Transverse colon (tissue), 4 donors: Measurements from ENCODE around the gene ERGIC3. TPM values are rescaled to one million over a fixed set of nuclear protein-coding genes. Genes with fewer than 3 reads are reported as not detected.
"Not testable (repeated sequence)": the region's sequence is repeated elsewhere in the genome, so short reads cannot be mapped to it uniquely, and the experiment has no call there.

Experiments used
- DNase-seq: peaks from one replicate; pipeline ENCODE4 v3.0.0-alpha.2; 2019
- H3K27ac ChIP-seq, 4 donors: fragments of 200-600 bp; sonication (generic); 2 replicates each; pipeline ENCODE4 v1.5.1; 2016 to 2018; ENCODE audit warnings: inconsistent platforms in 4 of 4
- H3K27me3 ChIP-seq: fragments of 200-600 bp; sonication (generic); 2 replicates; pipeline ENCODE4 v1.5.1; 2017; ENCODE audit warnings: inconsistent platforms
- H3K36me3 ChIP-seq, 4 donors: fragments of 200-600 bp; sonication (generic); 2 replicates each; pipeline ENCODE4 v1.5.1; 2017 to 2019; ENCODE audit warnings: inconsistent platforms in 4 of 4
- H3K4me1 ChIP-seq, 4 donors: fragments of 200-600 bp; sonication (generic); 2 replicates each; pipeline ENCODE4 v1.5.1; 2017 to 2020; ENCODE audit warnings: inconsistent platforms in 4 of 4
- H3K4me3 ChIP-seq, 4 donors: fragments of 200-600 bp; sonication (generic); 1 replicate in 1 of 4; 2 replicates in 3 of 4; pipeline versions ENCODE4 v1.5.1 to v1.6.1; 2017 to 2019; ENCODE audit warnings: inconsistent platforms in 4 of 4
- H3K9me3 ChIP-seq, 2 donors: fragments of 200-600 bp; sonication (generic); 2 replicates each; pipeline ENCODE4 v1.5.1; 2017 to 2019; ENCODE audit warnings: inconsistent platforms in 2 of 2
- EP300 ChIP-seq: sonication (generic); formaldehyde crosslinking; IDR thresholded peaks from one replicate; pipeline ENCODE4 v1.6.1; 2017; ENCODE audit warnings: antibody characterized with exemption, low read depth
- POLR2A ChIP-seq: fragments of 450-650 bp; IDR thresholded peaks from one replicate; pipeline ENCODE4 v1.6.1; 2016; ENCODE audit warnings: antibody characterized with exemption, mild to moderate bottlenecking, moderate library complexity
- POLR2AphosphoS5 ChIP-seq, 3 donors: sonication (generic); formaldehyde crosslinking; IDR thresholded peaks; one replicate each; pipeline ENCODE4 v1.6.1; 2016; ENCODE audit warnings: antibody characterized with exemption in 3 of 3
- WGBS, 2 donors: methylation state at CpG; one replicate each; pipeline ENCODE4 v1.1.5; 2018; ENCODE audit warnings: low coverage in 1 of 2; 5-methylcytosine and 5-hydroxymethylcytosine counted together
- in situ Hi-C, 4 donors: fragments of 200-750 bp; cut with MboI; loops; one replicate each; pipeline versions ENCODE4 v1.15.0 to v1.15.1; 2017; ENCODE audit warnings: low sequenced_read_pairs in 3 of 4, low pct_ligation_motif_present in 1 of 4, low pct_unique_long_range_greater_than_20kb in 1 of 4
- intact Hi-C: fragments of 100-400 bp; cut with DNase I; formaldehyde crosslinking; loops from one replicate; pipeline ENCODE4 v1.15.1; 2023; ENCODE audit warnings: low total_unique reads
- total RNA-seq, 4 donors: library from RNA; depleted of rRNA; stranded (reverse); fragments of >200 nt; gene quantifications; one replicate each; pipeline ENCODE4 v1.1.0, GENCODE V29; 2016
- TF ChIP-seq, protein P1 (sequence below), 5 experiments: fragments of 200-600 bp in 3 of 5; fragments of 450-650 bp in 2 of 5; sonication (generic) in 3 of 5; IDR thresholded peaks; 1 replicate in 2 of 5; 2 replicates in 3 of 5; pipeline ENCODE4 v1.5.1; 2016 to 2017; ENCODE audit warnings: antibody characterized with exemption in 5 of 5, inconsistent platforms in 3 of 5, mild to moderate bottlenecking in 2 of 5, moderate library complexity in 1 of 5

Gene ERGIC3
- total RNA-seq, 4 donors from 2014 or later, result 115 to 398 (median 237) TPM

DNA sequence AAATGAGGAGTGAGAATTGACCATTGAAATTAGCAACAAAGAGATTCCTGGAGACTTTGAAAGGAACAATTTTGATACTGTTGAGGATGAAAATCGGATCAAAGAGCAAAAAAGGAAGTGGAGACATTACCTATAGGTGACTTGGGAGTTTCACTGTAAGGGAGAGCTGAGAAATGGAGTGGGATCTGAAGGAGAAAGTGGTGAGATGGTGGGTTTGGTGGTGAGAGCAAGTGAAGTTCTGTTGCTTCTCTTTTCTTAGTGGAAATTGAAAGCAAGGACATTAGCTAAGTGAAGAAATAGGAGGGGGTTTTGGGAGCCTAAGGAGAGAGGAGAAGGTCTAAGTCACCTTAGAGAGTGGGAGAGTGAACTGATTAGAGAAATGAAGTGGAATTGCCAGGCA lies 4.2 kb downstream of the ERGIC3 start:
- WGBS, 2 donors, result 72 to 78% methylated on average over 1 of the region's 1 CpG
- in situ Hi-C loops, result no loop called here
- peaks cover 0 to 14% (median 8%) of the 10 kb centered on the region in 4 donors for H3K4me1 ChIP-seq
- no peaks in the 10 kb centered on the region for H3K27me3 ChIP-seq
- intact Hi-C loops, result no loop called here
- H3K9me3 ChIP-seq, result no peaks in the 10 kb centered on the region
- H3K4me3 ChIP-seq, result no peak overlapping the region
- DNase-seq, result no peak
- no peak overlapping the region for H3K27ac ChIP-seq
- no peak for TF ChIP-seq EP300
- no peak for TF ChIP-seq POLR2AphosphoS5 (IDR thresholded peaks at IDR 0.05)
- TF ChIP-seq, protein P1, sequence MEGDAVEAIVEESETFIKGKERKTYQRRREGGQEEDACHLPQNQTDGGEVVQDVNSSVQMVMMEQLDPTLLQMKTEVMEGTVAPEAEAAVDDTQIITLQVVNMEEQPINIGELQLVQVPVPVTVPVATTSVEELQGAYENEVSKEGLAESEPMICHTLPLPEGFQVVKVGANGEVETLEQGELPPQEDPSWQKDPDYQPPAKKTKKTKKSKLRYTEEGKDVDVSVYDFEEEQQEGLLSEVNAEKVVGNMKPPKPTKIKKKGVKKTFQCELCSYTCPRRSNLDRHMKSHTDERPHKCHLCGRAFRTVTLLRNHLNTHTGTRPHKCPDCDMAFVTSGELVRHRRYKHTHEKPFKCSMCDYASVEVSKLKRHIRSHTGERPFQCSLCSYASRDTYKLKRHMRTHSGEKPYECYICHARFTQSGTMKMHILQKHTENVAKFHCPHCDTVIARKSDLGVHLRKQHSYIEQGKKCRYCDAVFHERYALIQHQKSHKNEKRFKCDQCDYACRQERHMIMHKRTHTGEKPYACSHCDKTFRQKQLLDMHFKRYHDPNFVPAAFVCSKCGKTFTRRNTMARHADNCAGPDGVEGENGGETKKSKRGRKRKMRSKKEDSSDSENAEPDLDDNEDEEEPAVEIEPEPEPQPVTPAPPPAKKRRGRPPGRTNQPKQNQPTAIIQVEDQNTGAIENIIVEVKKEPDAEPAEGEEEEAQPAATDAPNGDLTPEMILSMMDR (IDR thresholded peaks at IDR 0.05), result no peak
- TF ChIP-seq POLR2A, result no peak
- peaks cover 0 to 32% (median 14%) of the 10 kb centered on the region in 4 donors for H3K36me3 ChIP-seq

DNA sequence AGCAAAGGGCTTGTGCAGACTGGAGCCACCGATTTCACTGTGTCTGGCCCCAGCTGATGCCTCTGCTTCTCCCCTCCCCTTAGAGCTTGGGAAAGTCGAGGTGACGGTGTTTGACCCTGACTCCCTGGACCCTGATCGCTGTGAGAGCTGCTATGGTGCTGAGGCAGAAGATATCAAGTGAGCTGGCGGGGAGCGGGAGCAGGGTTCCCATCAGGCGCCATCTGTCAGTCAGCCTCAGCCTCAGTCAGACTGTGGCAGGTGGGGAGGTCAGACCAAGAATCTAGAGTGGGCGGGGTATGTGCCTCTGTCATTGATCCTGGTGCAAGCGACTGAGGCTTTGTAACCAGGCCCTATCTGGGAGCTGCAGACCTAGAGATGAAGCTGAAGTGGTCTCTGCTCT lies 5.5 kb downstream of the ERGIC3 start:
- peaks cover 0 to 35% (median 14%) of the 10 kb centered on the region in 4 donors for H3K36me3 ChIP-seq
- in situ Hi-C loops (no loop called here), intact Hi-C loops (no loop called here)
- no peak overlapping the region for H3K27ac ChIP-seq
- H3K4me1 ChIP-seq, result peaks cover 0 to 7% (median 4%) of the 10 kb centered on the region in 4 donors
- DNase-seq, result no peak
- no peaks in the 10 kb centered on the region for H3K9me3 ChIP-seq
- 91% methylated on average over 8 of the region's 9 CpGs; no CpG with 5 or more reads in 1 of the 2 donors for WGBS, 2 donors
- TF ChIP-seq POLR2AphosphoS5 (IDR thresholded peaks at IDR 0.05), result no peak
- no peak for TF ChIP-seq POLR2A
- TF ChIP-seq, protein P1 (IDR thresholded peaks at IDR 0.05), result no peak
- TF ChIP-seq EP300, result no peak
- no peaks in the 10 kb centered on the region for H3K27me3 ChIP-seq
- H3K4me3 ChIP-seq, result no peak overlapping the region

DNA sequence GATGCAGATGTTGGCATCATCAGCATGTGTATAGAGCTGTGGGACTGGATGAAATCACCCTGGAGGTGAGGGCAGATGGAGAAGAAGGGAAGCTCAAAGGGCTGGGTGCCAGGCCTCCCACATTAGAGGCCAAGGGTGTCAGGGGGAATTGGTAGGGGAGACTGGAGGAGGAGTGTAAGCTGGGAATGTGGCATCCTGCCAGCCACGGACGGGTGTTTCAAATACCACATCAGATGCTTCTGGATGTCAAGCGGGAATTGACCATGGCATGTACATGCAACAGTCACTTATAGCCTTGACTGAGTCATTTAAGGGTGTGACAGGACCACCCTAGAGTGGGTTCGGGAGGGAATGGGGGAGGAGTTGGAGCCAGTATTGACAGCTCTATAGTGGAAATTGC lies 9.6 kb downstream of the ERGIC3 start:
- in situ Hi-C loops (no loop called here), intact Hi-C loops (no loop called here)
- TF ChIP-seq, protein P1 (IDR thresholded peaks at IDR 0.05), result no peak
- TF ChIP-seq EP300, result no peak
- TF ChIP-seq POLR2AphosphoS5 (IDR thresholded peaks at IDR 0.05), result no peak
- no peak for TF ChIP-seq POLR2A
- no peaks in the 10 kb centered on the region for H3K4me1 ChIP-seq
- H3K4me3 ChIP-seq, result no peak overlapping the region
- no peak for DNase-seq
- H3K27ac ChIP-seq, result no peak overlapping the region
- H3K36me3 ChIP-seq, result peaks cover 0 to 35% (median 14%) of the 10 kb centered on the region in 4 donors
- no peaks in the 10 kb centered on the region for H3K27me3 ChIP-seq
- H3K9me3 ChIP-seq, result no peaks in the 10 kb centered on the region
- WGBS, 2 donors, result 81% methylated on average over 4 of the region's 4 CpGs; no CpG with 5 or more reads in 1 of the 2 donors

DNA sequence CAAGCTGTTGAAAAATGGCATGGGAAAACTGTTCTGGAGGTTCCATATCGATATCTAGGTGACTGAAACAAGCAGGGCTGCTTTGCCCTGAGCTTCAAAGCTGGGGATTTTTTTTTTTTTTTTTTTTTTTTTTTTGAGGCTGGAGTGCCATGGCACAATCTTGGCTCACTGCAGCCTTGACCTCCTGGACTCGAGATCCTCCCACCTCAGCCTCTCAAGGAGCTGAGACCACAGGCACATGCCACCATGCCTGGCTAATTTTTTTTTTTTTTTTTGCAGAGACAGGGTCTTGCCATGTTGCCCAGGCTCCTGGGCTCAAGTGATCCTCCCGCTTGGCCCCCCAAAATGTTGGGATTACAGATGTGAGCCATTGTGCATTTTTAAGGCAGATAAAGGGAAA lies 11.0 kb downstream of the ERGIC3 start:
- Histone ChIP-seq H3K4me3 (no peak overlapping the region), H3K9me3 (no peaks in the 10 kb centered on the region), H3K36me3 (peaks cover 0 to 31% (median 13%) of the 10 kb centered on the region in 4 donors), H3K27ac (no peak overlapping the region), H3K27me3 (no peaks in the 10 kb centered on the region), H3K4me1 (no peaks in the 10 kb centered on the region)
- no peak for DNase-seq
- WGBS, 2 donors, result 86 to 100% methylated on average over 1 to 3 of the region's 3 CpGs
- TF ChIP-seq POLR2AphosphoS5 (IDR thresholded peaks at IDR 0.05), result no peak
- no peak for TF ChIP-seq POLR2A
- no peak for TF ChIP-seq EP300
- TF ChIP-seq, protein P1 (IDR thresholded peaks at IDR 0.05), result no peak
- intact Hi-C loops (no loop called here), in situ Hi-C loops (no loop called here)

DNA sequence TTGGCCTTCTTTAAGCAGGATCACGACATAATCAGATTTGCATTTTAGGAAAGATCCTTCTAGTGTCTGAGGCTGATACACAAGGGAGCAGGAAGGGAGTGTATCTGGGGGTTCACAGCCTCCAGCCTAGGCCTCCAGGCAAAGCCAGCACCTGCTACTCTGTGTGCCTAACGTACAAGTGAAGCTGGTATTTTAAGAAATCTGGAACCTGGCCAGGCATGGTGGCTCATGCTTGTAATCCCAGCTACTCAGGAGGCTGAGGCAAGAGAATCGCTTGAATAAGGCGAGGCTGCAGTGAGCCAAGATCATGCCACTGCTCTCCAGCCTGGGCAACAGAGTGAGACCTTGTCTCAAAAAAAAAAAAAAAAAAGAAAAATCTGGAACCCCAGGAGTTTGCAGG lies 13.6 kb downstream of the ERGIC3 start:
- DNase-seq, H3K27me3 ChIP-seq, H3K27ac ChIP-seq, in situ Hi-C loops, H3K9me3 ChIP-seq, intact Hi-C loops, H3K4me1 ChIP-seq, H3K36me3 ChIP-seq, H3K4me3 ChIP-seq: not testable (repeated sequence)
- 60 to 80% methylated on average over 1 to 4 of the region's 4 CpGs for WGBS, 2 donors
